SJCRH30 (cell line): ENCODE measurements around the gene OR2H2. TPM values are rescaled to one million over a fixed set of nuclear protein-coding genes. Genes with fewer than 3 reads are reported as not detected.

ENCODE experiments used
- DNase-seq, 2 experiments: peaks; one replicate each; pipeline ENCODE4 v3.0.0-alpha.2; 2015 to 2020
- H3K27ac ChIP-seq: fragments of 250-450 bp; sonication (Bioruptor Pico); 2 replicates; pipeline ENCODE4 v1.5.1; 2020; ENCODE audit warnings: mild to moderate bottlenecking, moderate library complexity
- H3K27me3 ChIP-seq: fragments of 250-450 bp; sonication (Bioruptor Pico); 2 replicates; pipeline ENCODE4 v1.5.1; 2020; ENCODE audit warnings: mild to moderate bottlenecking, moderate library complexity
- H3K36me3 ChIP-seq: fragments of 250-450 bp; sonication (Bioruptor Pico); 2 replicates; pipeline ENCODE4 v1.5.1; 2020; ENCODE audit warnings: mild to moderate bottlenecking, moderate library complexity
- H3K4me1 ChIP-seq: fragments of 250-450 bp; sonication (Bioruptor Pico); 2 replicates; pipeline ENCODE4 v1.5.1; 2020; ENCODE audit warnings: mild to moderate bottlenecking, moderate library complexity
- H3K4me3 ChIP-seq: fragments of 250-450 bp; sonication (Bioruptor Pico); 2 replicates; pipeline ENCODE4 v1.5.1; 2020; ENCODE audit warnings: mild to moderate bottlenecking, moderate library complexity
- H3K9me3 ChIP-seq: fragments of 250-450 bp; sonication (Bioruptor Pico); replicated peaks from 2 replicates; pipeline ENCODE4 v1.5.1; 2020; ENCODE audit warnings: mild to moderate bottlenecking, moderate library complexity
- total RNA-seq: library from RNA; depleted of rRNA; stranded (reverse); fragments of >200 nt; shearing (Covaris generic); gene quantifications from 2 replicates; pipeline ENCODE4 v1.2.3, GENCODE V29; 2014

OR2H2 gene
- total RNA-seq, 1 experiment from 2014 or later = not detected

DNA sequence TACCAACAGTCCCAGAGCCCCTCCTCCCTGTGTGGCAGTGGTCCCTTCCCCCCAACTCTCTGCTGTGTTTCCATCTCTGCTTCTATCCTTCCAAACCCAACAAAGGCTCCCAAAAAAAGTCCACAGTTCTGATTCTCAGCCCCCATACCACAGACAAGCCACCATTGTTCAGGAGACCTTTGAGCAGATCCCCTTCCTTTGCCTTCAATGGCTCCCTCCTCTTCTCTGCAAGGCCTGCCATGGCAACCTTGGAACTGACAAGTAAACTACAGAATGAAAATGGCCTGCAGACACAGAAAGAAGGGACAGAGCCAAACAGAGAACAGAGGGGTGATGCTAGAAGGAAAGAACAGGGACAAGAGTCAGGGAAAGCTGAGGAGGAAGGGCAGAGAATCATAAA lies 23.2 kb downstream of the OR2H2 start:
- no peak overlapping the region for H3K27ac ChIP-seq
- DNase-seq = no peak
- no peaks in the 10 kb centered on the region for H3K9me3 ChIP-seq
- H3K36me3 ChIP-seq = peaks cover 14% of the 10 kb centered on the region
- H3K4me1 ChIP-seq = no peaks in the 10 kb centered on the region
- no peaks in the 10 kb centered on the region for H3K27me3 ChIP-seq
- H3K4me3 ChIP-seq = no peak overlapping the region

DNA sequence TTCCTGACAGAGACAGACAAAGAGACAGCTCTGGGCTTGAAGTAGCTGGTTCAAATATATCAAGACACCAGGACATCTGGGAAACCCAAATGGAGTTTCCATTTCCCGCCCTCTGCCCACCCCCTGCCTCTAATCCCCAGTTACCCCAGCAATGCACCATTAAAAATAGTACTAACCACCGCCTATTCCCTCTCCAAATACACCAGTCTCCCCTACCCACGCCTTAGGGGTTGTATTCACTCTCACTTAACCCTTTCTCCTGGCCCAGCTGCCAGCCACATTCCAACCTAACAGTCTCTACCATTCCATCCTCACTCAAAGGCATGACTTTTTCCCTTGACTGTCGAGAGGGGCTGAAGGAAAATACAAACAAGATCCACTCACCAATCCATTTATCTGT lies 25.6 kb downstream of the OR2H2 start:
- no peak for DNase-seq
- Histone ChIP-seq H3K27ac (no peak overlapping the region), H3K27me3 (no peaks in the 10 kb centered on the region), H3K4me3 (no peak overlapping the region), H3K36me3 (peaks cover 16% of the 10 kb centered on the region), H3K9me3 (no peaks in the 10 kb centered on the region), H3K4me1 (no peaks in the 10 kb centered on the region)

DNA sequence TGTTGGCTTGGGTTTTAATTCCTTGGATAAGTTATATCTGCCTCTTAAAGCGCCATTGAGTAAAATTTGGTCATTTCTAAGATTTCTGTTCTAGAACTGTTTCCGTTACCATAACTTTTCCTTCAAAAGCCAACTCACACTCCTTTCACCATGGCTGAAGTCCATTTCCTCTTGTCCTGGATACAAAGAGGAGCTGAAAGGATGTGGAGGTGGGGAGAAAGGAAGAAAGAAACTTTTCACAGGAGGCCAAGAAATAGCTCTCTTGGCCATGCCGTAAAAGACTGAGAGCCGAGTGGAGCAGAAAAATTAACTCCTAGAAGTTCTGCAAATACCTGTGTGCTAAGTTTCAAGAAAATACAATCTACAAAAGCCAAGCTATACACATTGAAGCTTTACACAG lies 26.5 kb downstream of the OR2H2 start:
- H3K9me3 ChIP-seq = no peaks in the 10 kb centered on the region
- no peak overlapping the region for H3K4me3 ChIP-seq
- H3K4me1 ChIP-seq = no peaks in the 10 kb centered on the region
- H3K27ac ChIP-seq = no peak overlapping the region
- peaks cover 16% of the 10 kb centered on the region for H3K36me3 ChIP-seq
- H3K27me3 ChIP-seq = no peaks in the 10 kb centered on the region
- DNase-seq = no peak

DNA sequence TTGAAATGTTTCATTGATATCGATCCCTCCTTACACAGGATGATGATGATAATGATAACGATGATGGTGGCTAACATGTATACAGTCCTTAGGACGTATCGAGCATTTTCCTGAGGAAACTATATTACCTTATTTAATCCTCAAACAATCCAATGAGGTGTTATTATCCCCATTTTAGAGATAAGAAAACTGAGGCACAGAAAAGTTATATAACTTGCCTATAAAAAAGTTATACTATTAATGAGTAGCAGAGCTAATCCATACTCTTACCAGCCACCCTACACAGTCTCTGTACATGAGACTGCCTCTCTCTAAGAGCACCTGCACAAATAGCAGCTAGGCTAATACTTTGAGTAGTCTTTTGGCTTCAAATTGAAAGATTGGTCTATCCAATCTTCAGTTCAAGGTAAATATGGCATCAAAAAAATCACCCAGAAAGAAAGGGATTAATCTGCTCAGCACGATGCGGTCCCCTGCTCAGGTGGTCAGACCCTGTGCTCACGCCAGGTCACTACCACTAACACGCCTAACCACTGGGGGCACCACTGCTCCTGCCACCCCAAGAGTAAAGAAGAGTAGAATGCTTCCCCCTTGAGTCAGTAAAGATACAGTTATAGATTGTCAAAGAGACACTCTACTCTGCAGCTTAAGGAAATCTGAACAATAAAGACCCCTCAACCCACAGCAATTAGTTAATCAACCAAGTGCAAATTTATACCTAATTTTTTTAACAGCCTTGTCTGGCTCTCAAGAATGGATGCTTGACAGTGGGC lies 33.0 kb downstream of the OR2H2 start:
- no peaks in the 10 kb centered on the region for H3K27me3 ChIP-seq
- H3K36me3 ChIP-seq = peaks cover 2% of the 10 kb centered on the region
- no peak overlapping the region for H3K27ac ChIP-seq
- no peak overlapping the region for H3K4me3 ChIP-seq
- DNase-seq = no peak
- H3K4me1 ChIP-seq = no peaks in the 10 kb centered on the region
- H3K9me3 ChIP-seq = no peaks in the 10 kb centered on the region

DNA sequence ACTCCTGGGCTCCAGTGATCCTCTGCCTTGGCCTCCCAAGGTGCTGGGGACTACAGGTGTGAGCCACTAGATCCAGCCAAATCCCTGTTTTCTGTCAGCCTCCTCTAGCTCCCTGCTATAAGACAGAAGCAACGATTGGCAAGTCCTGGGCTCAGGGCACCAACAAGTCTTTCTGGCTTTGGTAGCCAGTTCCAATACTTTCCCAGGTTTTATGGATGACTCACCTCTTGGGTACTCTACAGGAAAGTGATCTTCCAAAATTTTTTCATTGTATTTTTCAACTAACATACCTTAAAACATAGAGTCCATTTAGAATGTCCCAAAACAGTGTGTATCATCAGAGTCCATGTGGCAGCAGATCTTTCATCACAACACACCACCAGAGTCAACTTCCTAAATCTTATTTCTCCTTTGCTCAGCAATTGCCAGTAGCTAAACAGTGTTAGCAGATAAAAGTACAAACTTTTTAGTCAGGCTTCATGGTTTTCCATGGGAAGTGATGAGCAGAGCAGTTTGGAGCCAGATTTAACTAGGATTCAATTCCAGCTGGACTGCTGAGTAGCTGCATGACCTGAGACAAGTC lies 34.7 kb downstream of the OR2H2 start:
- Histone ChIP-seq H3K36me3 (no peaks in the 10 kb centered on the region; the same call in 1 of the 2 replicates), H3K27me3 (no peaks in the 10 kb centered on the region), H3K4me3 (no peak overlapping the region), H3K27ac (no peak overlapping the region), H3K9me3 (no peaks in the 10 kb centered on the region), H3K4me1 (no peaks in the 10 kb centered on the region)
- no peak for DNase-seq

DNA sequence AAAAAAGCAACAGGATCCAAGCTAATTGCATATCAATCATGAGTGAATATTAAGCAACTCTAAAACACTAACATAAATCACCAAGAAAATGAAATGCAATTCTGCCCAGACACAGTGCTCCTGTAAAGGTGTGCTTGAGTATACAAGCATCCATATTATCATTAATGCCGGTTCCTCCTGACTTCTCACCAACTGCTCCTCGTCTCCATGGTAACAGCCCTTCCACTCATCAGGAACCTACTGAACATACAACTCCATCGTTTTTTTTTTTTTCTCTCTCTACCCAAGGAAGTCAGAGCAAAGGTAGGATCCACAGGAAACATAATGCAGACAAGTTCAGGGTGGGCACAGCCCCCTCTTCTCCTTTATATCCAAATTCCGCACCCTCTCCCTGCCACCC lies 35.7 kb downstream of the OR2H2 start:
- DNase-seq = no peak
- no peaks in the 10 kb centered on the region for H3K4me1 ChIP-seq
- H3K36me3 ChIP-seq = no peaks in the 10 kb centered on the region; the same call in 1 of the 2 replicates
- H3K4me3 ChIP-seq = no peak overlapping the region
- H3K27ac ChIP-seq = no peak overlapping the region
- no peaks in the 10 kb centered on the region for H3K27me3 ChIP-seq
- no peaks in the 10 kb centered on the region for H3K9me3 ChIP-seq

DNA sequence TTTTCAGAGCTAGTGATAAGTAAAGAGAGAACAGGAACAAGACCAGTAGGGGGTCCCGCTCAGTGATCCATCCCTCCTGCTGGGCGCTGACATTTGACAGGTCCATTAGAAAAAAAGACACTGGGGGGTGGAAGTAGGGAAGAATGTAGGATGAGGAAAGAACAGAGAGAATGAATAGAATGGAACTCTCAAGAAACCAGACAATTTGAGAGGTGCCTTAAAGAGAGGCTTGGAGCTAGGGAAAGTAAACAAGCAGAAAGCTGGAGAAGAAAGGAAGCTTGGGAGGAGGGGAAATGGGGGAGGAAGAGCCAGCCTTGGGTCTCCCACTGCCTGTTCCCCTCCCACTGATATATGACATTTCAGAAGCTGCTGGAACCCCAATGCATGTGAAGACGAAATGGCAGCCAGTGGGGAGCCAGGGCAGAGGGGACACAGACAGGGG lies 39.6 kb downstream of the OR2H2 start:
- no peak for DNase-seq
- Histone ChIP-seq H3K27me3 (no peaks in the 10 kb centered on the region), H3K36me3 (no peaks in the 10 kb centered on the region), H3K4me1 (no peaks in the 10 kb centered on the region), H3K27ac (no peak overlapping the region), H3K9me3 (no peaks in the 10 kb centered on the region), H3K4me3 (no peak overlapping the region)

DNA sequence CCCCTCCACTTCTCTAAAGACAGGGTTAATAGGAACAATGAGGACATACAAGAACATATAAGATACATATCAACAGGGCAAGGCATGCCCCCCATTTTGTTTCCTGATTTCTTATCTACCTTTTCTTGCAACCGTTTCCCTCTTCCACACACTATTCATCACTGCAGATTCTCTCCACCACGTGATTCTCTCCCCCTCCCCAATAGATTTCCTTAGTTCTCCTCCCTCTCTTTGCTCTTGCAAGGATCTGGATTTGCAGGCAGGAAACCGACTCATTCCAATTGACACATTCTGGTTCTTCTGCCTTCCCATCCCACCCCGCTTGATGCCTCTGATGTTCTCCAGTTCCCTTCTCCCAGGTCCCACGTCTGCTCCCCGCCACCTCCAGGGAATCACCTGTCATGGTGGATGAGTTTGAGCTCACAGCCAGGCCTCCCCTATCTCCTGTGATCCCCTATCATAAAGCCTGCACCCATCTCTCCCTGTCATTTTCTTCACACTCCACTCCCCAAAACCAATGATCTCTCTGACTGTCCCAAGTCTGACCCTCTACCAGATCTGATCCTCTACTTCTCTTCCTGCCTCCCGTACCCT lies 40.5 kb downstream of the OR2H2 start:
- no peak overlapping the region for H3K4me3 ChIP-seq
- no peaks in the 10 kb centered on the region for H3K36me3 ChIP-seq
- H3K4me1 ChIP-seq = no peaks in the 10 kb centered on the region
- no peak for DNase-seq
- no peaks in the 10 kb centered on the region for H3K27me3 ChIP-seq
- H3K9me3 ChIP-seq = no peaks in the 10 kb centered on the region
- H3K27ac ChIP-seq = no peak overlapping the region

DNA sequence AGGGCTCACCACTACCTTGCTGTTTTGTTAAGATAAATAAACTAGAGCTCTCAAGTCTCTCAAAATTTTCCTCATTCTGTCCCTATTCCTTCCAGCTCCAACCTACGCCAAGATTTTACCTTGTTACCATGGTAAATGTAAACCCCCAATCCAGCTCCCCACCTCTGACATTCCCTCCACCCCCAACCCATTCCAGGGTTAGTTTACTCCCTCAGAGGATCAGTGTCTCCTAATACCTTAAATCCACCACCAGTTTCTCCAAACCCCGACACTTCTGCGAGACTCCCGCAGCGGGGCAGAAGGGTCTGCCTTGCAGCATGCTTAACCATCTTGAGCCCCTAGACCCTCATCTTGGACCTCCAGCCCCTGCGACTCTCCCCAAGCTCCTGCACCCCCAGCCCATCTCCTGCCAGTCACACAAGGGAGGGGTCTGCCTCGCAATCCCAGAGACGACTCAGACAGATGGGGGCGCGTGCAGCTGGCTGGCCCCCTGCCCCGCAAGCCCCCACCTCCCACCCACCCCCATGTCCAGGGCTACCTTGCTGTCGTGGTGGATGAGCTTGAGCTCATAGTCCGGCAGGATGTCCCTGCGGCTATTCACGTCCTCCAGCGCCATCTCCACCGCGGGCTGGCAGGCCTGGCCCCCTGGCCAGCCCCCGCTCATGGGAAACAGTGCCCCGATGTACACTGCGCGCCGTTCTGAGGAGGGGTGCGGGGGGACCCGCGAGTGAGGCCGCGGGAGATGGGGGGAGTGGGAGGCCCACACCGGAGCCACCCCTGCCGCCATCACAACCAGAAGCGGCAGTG lies 42.2 kb downstream of the OR2H2 start:
- no peak for DNase-seq
- Histone ChIP-seq H3K36me3 (no peaks in the 10 kb centered on the region), H3K4me3 (no peak overlapping the region), H3K4me1 (no peaks in the 10 kb centered on the region), H3K27me3 (no peaks in the 10 kb centered on the region), H3K27ac (no peak overlapping the region), H3K9me3 (no peaks in the 10 kb centered on the region)

DNA sequence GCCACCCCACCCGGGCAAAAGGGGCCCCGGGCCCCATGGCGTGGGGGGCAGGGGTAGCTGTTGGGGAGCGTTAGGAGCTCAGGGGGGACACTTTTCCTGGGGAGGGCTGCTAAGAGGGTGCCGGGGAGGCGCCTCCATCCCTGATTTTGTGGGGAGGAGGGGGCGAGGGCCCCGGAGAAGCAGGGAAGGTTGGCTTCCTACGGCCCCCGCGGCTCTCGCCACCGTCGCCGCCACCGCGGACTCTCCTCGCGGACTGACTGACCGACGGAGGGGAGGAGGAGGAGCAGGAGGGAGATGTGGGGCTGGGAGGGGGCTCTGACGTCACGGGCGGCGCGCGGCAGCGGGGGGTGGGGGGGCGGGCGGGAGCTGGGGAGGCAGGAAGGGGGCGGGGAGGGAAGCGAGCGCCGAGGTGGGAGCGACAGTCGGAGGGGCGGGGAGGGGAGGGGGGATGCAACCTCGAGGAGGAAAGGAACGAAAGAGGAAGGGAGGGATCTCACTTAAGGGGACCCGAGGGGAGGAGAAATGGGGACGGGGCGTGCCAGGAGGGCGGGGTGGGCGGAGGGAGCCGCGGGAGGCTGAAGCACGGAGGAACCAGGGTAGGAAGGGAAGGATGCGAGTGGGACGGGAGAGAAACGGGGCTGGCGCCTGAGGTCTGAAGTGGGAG lies 43.0 kb downstream of the OR2H2 start:
- no peak overlapping the region for H3K27ac ChIP-seq
- peak overlapping the region; percentile 35 for H3K4me3 ChIP-seq
- H3K4me1 ChIP-seq = no peaks in the 10 kb centered on the region
- no peaks in the 10 kb centered on the region for H3K36me3 ChIP-seq
- H3K27me3 ChIP-seq = no peaks in the 10 kb centered on the region
- H3K9me3 ChIP-seq = no peaks in the 10 kb centered on the region
- DNase-seq = peak; percentile 18 to 30

DNA sequence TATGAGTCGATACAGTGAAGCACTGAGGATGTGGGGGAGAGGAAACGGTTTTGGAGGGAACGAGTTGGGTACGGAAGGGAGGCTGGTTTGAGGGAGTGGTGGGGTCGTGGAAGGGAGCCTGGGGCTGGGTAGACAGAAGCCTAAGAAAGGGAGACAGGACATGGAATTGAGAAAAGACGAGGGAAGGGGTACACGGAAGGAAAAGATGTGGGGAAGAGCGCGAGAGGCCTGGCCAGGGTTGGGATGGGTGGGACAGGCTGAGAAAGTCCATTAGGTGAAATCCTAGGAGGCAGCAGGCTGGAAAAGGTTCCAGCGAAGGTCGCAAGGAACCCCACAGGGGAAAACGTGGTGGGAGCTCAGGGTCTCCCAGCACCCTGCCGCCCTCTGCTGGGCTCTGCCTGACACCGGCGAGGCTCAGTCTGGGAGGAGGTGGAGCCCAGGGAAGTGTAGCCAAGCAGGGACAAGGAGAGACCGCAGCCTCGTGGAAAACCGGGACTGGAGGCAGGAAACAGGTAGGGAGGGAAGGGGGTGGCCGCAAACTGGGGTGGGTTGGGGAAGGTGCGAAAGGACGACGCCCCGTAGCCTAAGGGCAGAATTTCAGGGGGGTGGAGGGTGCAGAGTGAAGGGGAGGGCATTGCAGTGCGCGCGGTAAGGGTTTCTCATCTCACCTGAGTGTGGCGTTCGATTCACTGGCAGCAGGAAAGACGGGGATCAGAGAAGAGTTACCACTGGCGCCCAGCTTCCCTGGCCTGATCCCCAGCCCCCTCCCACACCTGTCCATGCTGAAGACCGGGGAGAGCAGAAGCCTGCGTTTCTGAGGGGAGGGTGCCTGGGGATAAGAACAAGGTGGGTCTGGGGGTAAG lies 43.7 kb downstream of the OR2H2 start:
- no peaks in the 10 kb centered on the region for H3K36me3 ChIP-seq

DNA sequence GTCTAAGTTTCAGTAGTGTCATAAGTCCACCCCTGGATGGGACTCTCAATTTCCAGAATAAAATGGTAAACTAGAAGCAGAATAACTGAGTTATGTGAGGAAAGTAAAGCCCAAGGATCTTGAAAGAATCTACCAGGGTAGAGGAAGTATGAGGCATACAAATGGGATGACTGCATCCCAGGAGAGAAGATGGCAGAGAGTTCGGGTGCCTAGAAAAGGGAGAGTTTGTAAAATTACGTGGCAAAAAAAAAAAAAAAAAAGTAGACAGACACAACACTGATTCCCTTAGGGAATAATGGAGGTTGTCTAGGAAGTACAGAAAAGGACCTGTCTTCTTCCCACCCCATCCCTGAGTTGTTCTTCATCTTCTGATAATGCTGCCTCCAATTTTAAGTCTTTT lies 44.6 kb downstream of the OR2H2 start:
- H3K4me3 ChIP-seq = no peak overlapping the region
- no peaks in the 10 kb centered on the region for H3K27me3 ChIP-seq
- H3K36me3 ChIP-seq = no peaks in the 10 kb centered on the region
- H3K9me3 ChIP-seq = no peaks in the 10 kb centered on the region
- no peak overlapping the region for H3K27ac ChIP-seq
- no peak for DNase-seq
- H3K4me1 ChIP-seq = no peaks in the 10 kb centered on the region

More for the DNA sequence above, 43.7 kb downstream of the OR2H2 start:
- H3K27ac ChIP-seq = no peak overlapping the region
- peak overlapping the region; percentile 35 for H3K4me3 ChIP-seq
- no peaks in the 10 kb centered on the region for H3K9me3 ChIP-seq
- H3K4me1 ChIP-seq = no peaks in the 10 kb centered on the region
- peak; percentile 38 to 43 for DNase-seq
- no peaks in the 10 kb centered on the region for H3K27me3 ChIP-seq

DNA sequence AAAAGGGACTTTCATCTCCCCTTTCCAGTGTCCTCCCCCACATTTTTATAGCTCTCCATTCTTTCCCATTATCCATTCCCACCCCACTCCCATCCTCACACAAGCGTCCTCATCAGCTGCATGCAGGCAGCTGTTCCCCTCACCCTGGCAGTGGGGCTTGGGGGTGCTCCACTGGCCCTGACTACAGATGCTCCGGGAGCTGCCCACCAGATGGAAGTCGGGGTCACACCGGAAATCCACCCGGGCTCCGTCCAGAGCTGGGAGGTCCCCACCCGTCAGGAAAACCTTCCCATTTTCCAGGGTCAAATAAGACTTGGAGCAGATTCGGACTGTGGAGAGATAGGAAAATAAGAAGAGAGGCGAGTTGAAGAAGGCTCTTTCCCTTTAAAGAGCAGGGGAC lies 45.4 kb downstream of the OR2H2 start:
- DNase-seq = no peak
- H3K4me1 ChIP-seq = no peaks in the 10 kb centered on the region

More for the DNA sequence above, 45.4 kb downstream of the OR2H2 start:
- H3K27me3 ChIP-seq = no peaks in the 10 kb centered on the region
- no peaks in the 10 kb centered on the region for H3K9me3 ChIP-seq
- no peak overlapping the region for H3K4me3 ChIP-seq
- no peak overlapping the region for H3K27ac ChIP-seq
- no peaks in the 10 kb centered on the region for H3K36me3 ChIP-seq
